ENCODE measurements around the gene RELL1. TPM values are rescaled to one million over a fixed set of nuclear protein-coding genes. Genes with fewer than 3 reads are reported as not detected.

The RELL1 gene
- total and polyA plus RNA-seq, 10 of the 15 experiments (the other 5 are each of a cell fraction or from before 2014, with no cell fraction given): 0.20 to 10.9 (median 3.9) TPM

DNA sequence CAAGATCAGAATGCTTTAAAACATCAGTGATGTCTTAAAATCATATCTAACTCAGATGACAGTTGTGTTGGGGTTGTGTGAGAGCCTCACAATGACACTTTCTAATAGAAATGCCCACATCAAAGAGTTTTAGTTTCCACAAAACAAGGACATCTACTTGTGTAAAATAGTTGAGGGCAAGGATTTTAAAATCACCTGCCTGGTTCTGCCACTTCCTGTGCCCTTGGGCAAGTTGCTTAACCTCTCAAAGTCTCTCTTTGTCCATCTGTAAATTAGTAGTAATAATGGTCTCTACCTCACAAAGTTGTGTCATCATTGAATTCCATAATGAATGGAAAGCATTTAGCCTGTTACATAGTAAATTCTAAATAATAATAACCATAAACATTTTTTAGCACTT, 41.9 kb upstream of the RELL1 start (continued):
- TF ChIP-seq WRNIP1 (IDR thresholded peaks at IDR 0.05; ENCODE audit: borderline replicate concordance, low read depth, low read length) (no peak), TAF1 (IDR thresholded peaks at IDR 0.05; ENCODE audit: borderline replicate concordance, low read depth, low read length) (no peak), CHD4 (IDR thresholded peaks at IDR 0.05) (no peak), BACH1 (IDR thresholded peaks at IDR 0.05; ENCODE audit: borderline replicate concordance) (no peak)
- TF ChIP-seq, protein P1, sequence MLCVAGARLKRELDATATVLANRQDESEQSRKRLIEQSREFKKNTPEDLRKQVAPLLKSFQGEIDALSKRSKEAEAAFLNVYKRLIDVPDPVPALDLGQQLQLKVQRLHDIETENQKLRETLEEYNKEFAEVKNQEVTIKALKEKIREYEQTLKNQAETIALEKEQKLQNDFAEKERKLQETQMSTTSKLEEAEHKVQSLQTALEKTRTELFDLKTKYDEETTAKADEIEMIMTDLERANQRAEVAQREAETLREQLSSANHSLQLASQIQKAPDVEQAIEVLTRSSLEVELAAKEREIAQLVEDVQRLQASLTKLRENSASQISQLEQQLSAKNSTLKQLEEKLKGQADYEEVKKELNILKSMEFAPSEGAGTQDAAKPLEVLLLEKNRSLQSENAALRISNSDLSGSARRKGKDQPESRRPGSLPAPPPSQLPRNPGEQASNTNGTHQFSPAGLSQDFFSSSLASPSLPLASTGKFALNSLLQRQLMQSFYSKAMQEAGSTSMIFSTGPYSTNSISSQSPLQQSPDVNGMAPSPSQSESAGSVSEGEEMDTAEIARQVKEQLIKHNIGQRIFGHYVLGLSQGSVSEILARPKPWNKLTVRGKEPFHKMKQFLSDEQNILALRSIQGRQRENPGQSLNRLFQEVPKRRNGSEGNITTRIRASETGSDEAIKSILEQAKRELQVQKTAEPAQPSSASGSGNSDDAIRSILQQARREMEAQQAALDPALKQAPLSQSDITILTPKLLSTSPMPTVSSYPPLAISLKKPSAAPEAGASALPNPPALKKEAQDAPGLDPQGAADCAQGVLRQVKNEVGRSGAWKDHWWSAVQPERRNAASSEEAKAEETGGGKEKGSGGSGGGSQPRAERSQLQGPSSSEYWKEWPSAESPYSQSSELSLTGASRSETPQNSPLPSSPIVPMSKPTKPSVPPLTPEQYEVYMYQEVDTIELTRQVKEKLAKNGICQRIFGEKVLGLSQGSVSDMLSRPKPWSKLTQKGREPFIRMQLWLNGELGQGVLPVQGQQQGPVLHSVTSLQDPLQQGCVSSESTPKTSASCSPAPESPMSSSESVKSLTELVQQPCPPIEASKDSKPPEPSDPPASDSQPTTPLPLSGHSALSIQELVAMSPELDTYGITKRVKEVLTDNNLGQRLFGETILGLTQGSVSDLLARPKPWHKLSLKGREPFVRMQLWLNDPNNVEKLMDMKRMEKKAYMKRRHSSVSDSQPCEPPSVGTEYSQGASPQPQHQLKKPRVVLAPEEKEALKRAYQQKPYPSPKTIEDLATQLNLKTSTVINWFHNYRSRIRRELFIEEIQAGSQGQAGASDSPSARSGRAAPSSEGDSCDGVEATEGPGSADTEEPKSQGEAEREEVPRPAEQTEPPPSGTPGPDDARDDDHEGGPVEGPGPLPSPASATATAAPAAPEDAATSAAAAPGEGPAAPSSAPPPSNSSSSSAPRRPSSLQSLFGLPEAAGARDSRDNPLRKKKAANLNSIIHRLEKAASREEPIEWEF (IDR thresholded peaks at IDR 0.05; ENCODE audit: insufficient replicate concordance, low read depth, low read length): no peak

DNA sequence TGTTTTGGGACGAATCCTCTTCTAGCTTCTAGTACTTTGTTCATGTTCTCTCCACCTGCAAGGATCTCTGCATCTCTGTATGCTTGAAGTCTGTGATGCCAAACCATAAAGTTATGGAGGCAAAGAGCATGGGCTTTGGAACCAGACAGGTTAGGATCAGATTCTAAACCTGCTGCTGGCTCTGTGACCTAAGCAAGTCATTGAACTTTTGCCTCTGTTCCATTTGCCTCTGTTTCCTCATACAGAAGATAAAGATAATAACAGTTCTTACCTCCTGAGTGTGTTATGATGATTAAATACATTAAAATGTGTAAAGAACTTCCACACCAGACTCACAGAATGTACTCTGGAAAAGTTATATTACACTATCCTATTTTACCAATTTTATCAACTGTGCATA, 41.5 kb upstream of the RELL1 start:
- 45% methylated on average over 1 of the region's 1 CpG for WGBS (ENCODE audit: insufficient coverage, insufficient replicate concordance, low lambda C conversion rate, missing lambda C conversion rate)
- H3K27me3 ChIP-seq (replicated peaks in 1 of 2; ENCODE audit: control insufficient read depth in 2 of 2, insufficient read depth in 2 of 2, low read length in 1 of 2): no peaks in the 10 kb centered on the region
- in situ Hi-C loops (cut with MboI): no loop called here
- H3K36me3 ChIP-seq (ENCODE audit: control insufficient read depth in 2 of 2, insufficient read depth in 2 of 2, low read length in 1 of 2): no peaks in the 10 kb centered on the region
- H3K4me1 ChIP-seq (ENCODE audit: control insufficient read depth, insufficient read depth, low read length): peaks cover 5% of the 10 kb centered on the region
- H2AFZ ChIP-seq (ENCODE audit: control insufficient read depth, low read depth, low read length): no peak overlapping the region
- RAD21 ChIA-PET (ENCODE audit: unreplicated experiment): no interaction called here
- intact Hi-C loops (cut with micrococcal nuclease; ENCODE audit: unreplicated experiment): no loop called here
- no peaks in the 10 kb centered on the region for H3K79me2 ChIP-seq (ENCODE audit: control insufficient read depth, insufficient read depth, low read length)
- SMC1A ChIA-PET (ENCODE audit: uncharacterized antibody, unreplicated experiment): interaction anchor here (1.2 to 1.7 kb wide), 2 partner anchors 11 to 66 kb away, joined by 3 read pairs; no protein-coding TSS in a partner anchor
- H3K27ac ChIP-seq (ENCODE audit: control insufficient read depth, insufficient read depth): no peak overlapping the region
- ATAC-seq (no peak), FAIRE-seq (no peak), DNase-seq (ENCODE audit: low read depth, low spot score) (no peak)
- POLR2A ChIA-PET: no interaction called here
- no peaks in the 10 kb centered on the region for H4K20me1 ChIP-seq (ENCODE audit: control insufficient read depth, insufficient read depth)
- H3K4me3 ChIP-seq: no peak overlapping the region
- no peak overlapping the region for H3K9ac ChIP-seq (ENCODE audit: control insufficient read depth, insufficient read depth, low read length)
- no peak overlapping the region for H3K4me2 ChIP-seq (ENCODE audit: control insufficient read depth, insufficient read depth)
- CTCF ChIA-PET: no interaction called here
- H3K9me3 ChIP-seq (replicated peaks; ENCODE audit: control insufficient read depth, insufficient read depth, low read length): no peaks in the 10 kb centered on the region
- no TSS peak for BruUV-seq (replicated peaks)
- TF ChIP-seq, protein P2, sequence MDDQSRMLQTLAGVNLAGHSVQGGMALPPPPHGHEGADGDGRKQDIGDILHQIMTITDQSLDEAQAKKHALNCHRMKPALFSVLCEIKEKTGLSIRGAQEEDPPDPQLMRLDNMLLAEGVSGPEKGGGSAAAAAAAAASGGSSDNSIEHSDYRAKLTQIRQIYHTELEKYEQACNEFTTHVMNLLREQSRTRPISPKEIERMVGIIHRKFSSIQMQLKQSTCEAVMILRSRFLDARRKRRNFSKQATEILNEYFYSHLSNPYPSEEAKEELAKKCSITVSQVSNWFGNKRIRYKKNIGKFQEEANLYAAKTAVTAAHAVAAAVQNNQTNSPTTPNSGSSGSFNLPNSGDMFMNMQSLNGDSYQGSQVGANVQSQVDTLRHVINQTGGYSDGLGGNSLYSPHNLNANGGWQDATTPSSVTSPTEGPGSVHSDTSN (IDR thresholded peaks at IDR 0.05; ENCODE audit: insufficient replicate concordance, low read depth, low read length): no peak
- TF ChIP-seq, protein P3, sequence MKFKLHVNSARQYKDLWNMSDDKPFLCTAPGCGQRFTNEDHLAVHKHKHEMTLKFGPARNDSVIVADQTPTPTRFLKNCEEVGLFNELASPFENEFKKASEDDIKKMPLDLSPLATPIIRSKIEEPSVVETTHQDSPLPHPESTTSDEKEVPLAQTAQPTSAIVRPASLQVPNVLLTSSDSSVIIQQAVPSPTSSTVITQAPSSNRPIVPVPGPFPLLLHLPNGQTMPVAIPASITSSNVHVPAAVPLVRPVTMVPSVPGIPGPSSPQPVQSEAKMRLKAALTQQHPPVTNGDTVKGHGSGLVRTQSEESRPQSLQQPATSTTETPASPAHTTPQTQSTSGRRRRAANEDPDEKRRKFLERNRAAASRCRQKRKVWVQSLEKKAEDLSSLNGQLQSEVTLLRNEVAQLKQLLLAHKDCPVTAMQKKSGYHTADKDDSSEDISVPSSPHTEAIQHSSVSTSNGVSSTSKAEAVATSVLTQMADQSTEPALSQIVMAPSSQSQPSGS (IDR thresholded peaks at IDR 0.05; ENCODE audit: low read length): no peak
- TF ChIP-seq CREM (IDR thresholded peaks at IDR 0.05; ENCODE audit: low read depth) (no peak), BACH1 (IDR thresholded peaks at IDR 0.05; ENCODE audit: borderline replicate concordance) (no peak), RAD51 (IDR thresholded peaks at IDR 0.05) (no peak), EZH2 (IDR thresholded peaks at IDR 0.05; ENCODE audit: borderline replicate concordance, control insufficient read depth, low read depth, low read length) (no peak), RCOR1 (conservative IDR thresholded peaks at IDR 0.05; ENCODE audit: low read depth, low read length) (no peak)
- TF ChIP-seq, protein P4, sequence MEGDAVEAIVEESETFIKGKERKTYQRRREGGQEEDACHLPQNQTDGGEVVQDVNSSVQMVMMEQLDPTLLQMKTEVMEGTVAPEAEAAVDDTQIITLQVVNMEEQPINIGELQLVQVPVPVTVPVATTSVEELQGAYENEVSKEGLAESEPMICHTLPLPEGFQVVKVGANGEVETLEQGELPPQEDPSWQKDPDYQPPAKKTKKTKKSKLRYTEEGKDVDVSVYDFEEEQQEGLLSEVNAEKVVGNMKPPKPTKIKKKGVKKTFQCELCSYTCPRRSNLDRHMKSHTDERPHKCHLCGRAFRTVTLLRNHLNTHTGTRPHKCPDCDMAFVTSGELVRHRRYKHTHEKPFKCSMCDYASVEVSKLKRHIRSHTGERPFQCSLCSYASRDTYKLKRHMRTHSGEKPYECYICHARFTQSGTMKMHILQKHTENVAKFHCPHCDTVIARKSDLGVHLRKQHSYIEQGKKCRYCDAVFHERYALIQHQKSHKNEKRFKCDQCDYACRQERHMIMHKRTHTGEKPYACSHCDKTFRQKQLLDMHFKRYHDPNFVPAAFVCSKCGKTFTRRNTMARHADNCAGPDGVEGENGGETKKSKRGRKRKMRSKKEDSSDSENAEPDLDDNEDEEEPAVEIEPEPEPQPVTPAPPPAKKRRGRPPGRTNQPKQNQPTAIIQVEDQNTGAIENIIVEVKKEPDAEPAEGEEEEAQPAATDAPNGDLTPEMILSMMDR (IDR thresholded peaks at IDR 0.05 in 2 of 3, conservative IDR thresholded peaks at IDR 0.05 in 1 of 3; ENCODE audit: control insufficient read depth in 2 of 3, extremely low read depth in 1 of 3, insufficient read depth in 1 of 3, low read depth in 3 of 3, low read length in 3 of 3): no peak
